Osteoblast (primary cell): Measurements from ENCODE around the gene ASPG. TPM values are rescaled to one million over a fixed set of nuclear protein-coding genes. Genes with fewer than 3 reads are reported as not detected.

ENCODE experiments used
- DNase-seq: peaks from one replicate; pipeline ENCODE4 v3.0.0; 2011; ENCODE audit warnings: low spot score, mixed read lengths; ENCODE audit not compliant: insufficient read length; ENCODE audit errors: missing footprints
- H2AFZ ChIP-seq: 2 replicates; pipeline ENCODE4 v1.6.0; 2011; ENCODE audit warnings: mild to moderate bottlenecking, low read length
- H3K27ac ChIP-seq: 2 replicates; pipeline ENCODE4 v1.5.1; 2011; ENCODE audit warnings: mild to moderate bottlenecking, low read depth, low read length, moderate library complexity
- H3K27me3 ChIP-seq: 2 replicates; pipeline ENCODE4 v1.6.0; 2012; ENCODE audit warnings: mild to moderate bottlenecking, control low read depth, inconsistent platforms, low read length, moderate library complexity; ENCODE audit not compliant: insufficient read depth
- H3K36me3 ChIP-seq: 2 replicates; pipeline ENCODE4 v1.5.1; 2011; ENCODE audit warnings: mild to moderate bottlenecking, low read length, control low read depth, moderate library complexity; ENCODE audit not compliant: insufficient read depth
- H3K4me1 ChIP-seq: 2 replicates; pipeline ENCODE4 v1.5.1; 2011; ENCODE audit warnings: mild to moderate bottlenecking, low read length, control low read depth, moderate library complexity; ENCODE audit not compliant: insufficient read depth
- H3K4me2 ChIP-seq: 2 replicates; pipeline ENCODE4 v1.6.0; 2011; ENCODE audit warnings: mild to moderate bottlenecking, low read length; ENCODE audit not compliant: insufficient read depth
- H3K4me3 ChIP-seq: fragments of 200-600 bp; sonication (generic); 3 replicates; pipeline ENCODE4 v1.5.1; 2012; ENCODE audit warnings: mild to moderate bottlenecking, low read length, inconsistent platforms; ENCODE audit not compliant: insufficient read depth
- H3K79me2 ChIP-seq: 2 replicates; pipeline ENCODE4 v1.6.0; 2012; ENCODE audit warnings: mild to moderate bottlenecking, low read length, control low read depth, inconsistent platforms; ENCODE audit not compliant: insufficient read depth
- H3K9me3 ChIP-seq: 2 replicates; pipeline ENCODE4 v1.5.1; 2011; ENCODE audit warnings: low read depth, low read length, control low read depth
- H4K20me1 ChIP-seq: 2 replicates; pipeline ENCODE4 v1.6.0; 2012; ENCODE audit warnings: mild to moderate bottlenecking, low read length, control low read depth; ENCODE audit not compliant: insufficient read depth
- CTCF ChIP-seq: IDR thresholded peaks from 2 replicates; pipeline ENCODE4 v1.5.1; 2011; ENCODE audit warnings: mild to moderate bottlenecking, low read depth, low read length, moderate library complexity; ENCODE audit errors: extremely low read depth
- total RNA-seq: library from RNA; depleted of rRNA; stranded (reverse); fragments of >200 nt; gene quantifications from 2 replicates; pipeline ENCODE4 v1.2.3, GENCODE V29; 2012

ASPG gene
- total RNA-seq, 1 donor = not detected

DNA sequence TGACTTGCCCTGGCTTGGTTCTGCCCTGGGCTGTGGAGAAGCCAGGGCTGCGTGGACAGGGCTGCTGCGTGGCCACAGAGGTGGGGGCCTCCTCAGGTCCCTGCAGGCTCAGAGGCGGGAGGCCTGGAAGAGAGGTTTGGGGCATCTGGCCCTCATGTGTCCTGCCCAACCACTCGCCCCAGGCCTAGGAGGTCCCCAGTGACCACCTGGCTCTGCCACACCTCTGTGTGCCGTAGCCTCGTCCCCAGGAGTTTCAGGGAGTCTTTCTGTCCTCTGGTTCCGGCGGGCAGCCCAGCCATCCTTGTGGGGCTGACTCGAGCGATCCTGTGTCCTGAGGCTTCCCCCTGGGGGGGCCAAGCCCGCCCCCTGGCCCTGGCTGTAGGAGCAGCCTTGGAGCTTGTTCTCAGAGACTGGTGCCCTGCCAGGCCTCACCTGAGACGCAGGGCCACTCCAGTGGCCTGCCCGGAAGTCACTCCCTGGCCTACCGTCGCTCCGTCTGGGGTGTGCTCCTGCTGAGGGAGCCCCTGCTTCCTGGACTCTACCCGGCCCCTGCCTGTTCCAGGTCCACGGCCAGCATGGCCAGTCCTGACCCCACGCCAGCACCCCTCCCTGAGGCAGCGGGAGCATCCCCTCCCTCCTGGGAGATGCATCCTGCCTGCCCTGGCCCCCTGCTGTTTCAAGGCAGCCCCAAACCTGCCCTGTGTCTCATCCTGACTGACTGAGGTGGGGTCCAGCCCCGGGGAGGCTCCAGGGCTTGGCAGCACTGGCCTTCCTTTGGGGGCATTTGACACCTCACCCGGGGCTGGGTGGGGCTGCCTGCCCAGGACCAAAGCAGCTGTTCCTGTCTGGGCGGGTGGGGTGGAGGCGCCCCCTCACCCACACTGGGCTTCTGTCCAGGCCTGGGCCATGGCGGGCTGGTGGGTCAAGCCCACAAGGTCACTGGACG is 13.9 kb downstream of the ASPG start:
- Histone ChIP-seq H3K4me1 (no peaks in the 10 kb centered on the region), H3K79me2 (no peaks in the 10 kb centered on the region), H3K27ac (no peak overlapping the region), H2AFZ (no peak overlapping the region), H3K4me3 (no peak overlapping the region), H4K20me1 (no peaks in the 10 kb centered on the region), H3K9me3 (no peaks in the 10 kb centered on the region), H3K36me3 (no peaks in the 10 kb centered on the region), H3K27me3 (no peaks in the 10 kb centered on the region), H3K4me2 (no peak overlapping the region)
- no peak for TF ChIP-seq CTCF
- DNase-seq = peak; percentile 79

DNA sequence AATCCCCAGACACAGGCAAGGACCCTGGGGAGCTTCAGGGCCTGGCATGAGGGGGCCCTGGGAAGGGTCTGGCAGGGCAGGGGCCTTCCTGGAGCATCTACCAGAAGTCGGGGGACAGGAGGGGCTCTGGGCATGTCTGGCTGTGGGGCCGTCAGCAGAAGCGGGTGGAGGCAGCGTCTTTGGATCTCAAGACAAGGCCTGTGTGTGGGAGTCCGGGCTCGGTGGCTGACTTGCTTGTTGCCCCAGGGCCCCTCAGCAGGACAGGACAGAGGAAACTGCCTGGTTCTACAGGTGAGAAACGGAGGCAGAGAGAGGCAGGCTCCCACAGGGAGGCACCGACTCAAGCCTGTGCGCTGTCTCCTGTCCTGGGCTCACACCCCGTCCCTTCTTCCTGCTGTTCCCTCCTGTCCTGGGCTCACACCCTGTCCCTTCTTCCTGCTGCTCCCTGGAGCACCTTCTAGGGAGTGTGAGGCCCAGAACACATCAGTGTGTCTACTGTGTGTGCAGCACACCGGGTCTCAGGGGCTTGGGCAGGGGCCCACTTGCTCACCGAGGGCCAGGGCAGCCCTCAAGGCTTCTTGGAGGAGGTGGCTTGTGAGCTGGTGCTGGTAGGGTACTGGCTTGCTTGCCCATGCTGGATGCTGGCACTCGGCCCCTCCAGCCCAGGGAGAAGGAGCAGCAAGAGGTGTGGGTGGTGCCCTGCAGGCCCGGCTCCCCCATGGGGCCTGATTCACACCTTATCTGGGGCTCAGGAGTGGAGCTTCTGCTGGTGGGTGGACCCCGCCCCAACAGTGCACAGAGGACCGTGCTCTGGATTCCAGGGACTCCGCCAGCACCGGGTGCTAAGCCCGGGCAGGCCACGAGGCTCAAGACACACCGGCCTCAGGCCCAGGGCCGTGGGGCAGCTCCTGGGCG is 14.9 kb downstream of the ASPG start:
- H3K9me3 ChIP-seq = no peaks in the 10 kb centered on the region
- no peak overlapping the region for H3K4me3 ChIP-seq
- no peaks in the 10 kb centered on the region for H3K4me1 ChIP-seq
- no peak overlapping the region for H2AFZ ChIP-seq
- H3K79me2 ChIP-seq = no peaks in the 10 kb centered on the region
- H3K4me2 ChIP-seq = no peak overlapping the region
- no peaks in the 10 kb centered on the region for H3K36me3 ChIP-seq
- DNase-seq = peak; percentile 76
- no peaks in the 10 kb centered on the region for H4K20me1 ChIP-seq
- TF ChIP-seq CTCF = no peak
- no peak overlapping the region for H3K27ac ChIP-seq
- no peaks in the 10 kb centered on the region for H3K27me3 ChIP-seq

DNA sequence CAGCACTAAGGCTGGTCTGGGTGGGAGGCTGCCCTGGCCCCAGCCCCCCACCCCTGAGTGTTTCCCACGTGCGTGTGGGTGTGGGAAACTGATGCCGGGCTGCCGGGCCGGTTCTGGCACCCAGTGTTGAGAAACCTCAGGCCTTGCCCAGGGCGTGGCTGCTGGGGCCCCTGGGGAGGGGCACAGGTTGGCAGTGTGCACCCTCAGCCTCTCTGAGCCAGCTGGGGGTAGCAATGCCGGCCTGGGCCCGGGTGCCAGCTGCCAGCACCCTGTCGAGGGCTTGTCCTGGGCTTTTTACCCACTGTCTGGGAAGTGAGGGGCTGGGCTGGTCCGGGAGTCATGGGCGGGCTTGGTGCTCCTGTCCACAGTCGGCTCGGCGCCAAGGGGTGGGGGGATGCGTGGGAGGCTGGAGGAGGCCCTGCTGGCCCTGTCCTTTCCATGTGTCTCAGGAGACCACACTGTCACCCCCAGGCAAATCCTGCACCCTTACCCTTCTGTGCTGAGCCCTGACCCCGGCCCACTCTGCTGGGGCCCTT is 15.7 kb downstream of the ASPG start:
- Histone ChIP-seq H3K4me3 (no peak overlapping the region), H2AFZ (no peak overlapping the region), H3K36me3 (no peaks in the 10 kb centered on the region), H3K27ac (no peak overlapping the region), H3K9me3 (no peaks in the 10 kb centered on the region), H3K27me3 (no peaks in the 10 kb centered on the region), H3K4me1 (no peaks in the 10 kb centered on the region), H3K4me2 (no peak overlapping the region), H4K20me1 (no peaks in the 10 kb centered on the region), H3K79me2 (no peaks in the 10 kb centered on the region)
- no peak for TF ChIP-seq CTCF
- peak; percentile 61 for DNase-seq
